HepG2 (cell line): ENCODE results near the gene TEDC2. TPM values are rescaled to one million over a fixed set of nuclear protein-coding genes. Genes with fewer than 3 reads are reported as not detected.
A peak's percentile ranks its signal among the peaks of the same experiment; 100 is the strongest.

Experiments used
- AHR ChIP-seq: IDR thresholded peaks from 2 replicates; pipeline ENCODE4 v1.6.1; 2018; ENCODE audit warnings: missing genetic modification reagents, missing compliant biosample characterization
- MIER3 ChIP-seq: IDR thresholded peaks from 2 replicates; pipeline ENCODE4 v1.6.1; 2016; ENCODE audit warnings: missing compliant biosample characterization, borderline replicate concordance
- PHF8 ChIP-seq: sonication (generic); formaldehyde crosslinking; IDR thresholded peaks from 2 replicates; pipeline ENCODE4 v1.5.0; 2020; ENCODE audit warnings: missing genetic modification reagents
- PPARG ChIP-seq: conservative IDR thresholded peaks from 2 replicates; pipeline ENCODE4 v1.6.1; 2016; ENCODE audit warnings: missing biosample characterization, missing genetic modification reagents
- SPEN ChIP-seq: sonication (generic); formaldehyde crosslinking; IDR thresholded peaks from 2 replicates; pipeline ENCODE4 v1.5.1; 2020; ENCODE audit warnings: low read depth, mild to moderate bottlenecking, missing genetic modification reagents
- TSC22D2 ChIP-seq: sonication (generic); formaldehyde crosslinking; IDR thresholded peaks from 2 replicates; pipeline ENCODE4 v1.5.1; 2020; ENCODE audit warnings: missing genetic modification reagents, mild to moderate bottlenecking, borderline replicate concordance
- ZNF24 ChIP-seq: fragments of 450-650 bp; IDR thresholded peaks from 2 replicates; pipeline ENCODE4 v1.6.1; 2017; ENCODE audit warnings: antibody characterized with exemption, mild to moderate bottlenecking
- ZNF777 ChIP-seq: sonication (generic); formaldehyde crosslinking; IDR thresholded peaks from 2 replicates; pipeline ENCODE4 v1.4.0; 2020; ENCODE audit warnings: missing genetic modification reagents
- polyA plus RNA-seq, 8 experiments: library from polyadenylated mRNA; depleted of rRNA in 3 of 8; stranded (reverse) in 7 of 8; unstranded in 1 of 8; fragments of >200 nt; fragmentation: Illumina TruSeq in 4 of 8; extraction: Trizol in 4 of 8; gene quantifications; 2 replicates each; pipeline versions ENCODE4 v1.2.1 to v1.2.3, GENCODE V29; 2011 to 2016; ENCODE audit warnings: low read depth in 4 of 8, missing spikeins in 1 of 8, mixed read lengths in 1 of 8; ENCODE audit not compliant: insufficient read depth in 1 of 8
- total RNA-seq, 5 experiments: library from RNA; depleted of rRNA; stranded (reverse); fragments of >200 nt; fragmentation: Illumina TruSeq; extraction: Trizol; gene quantifications; 2 replicates each; pipeline ENCODE4 v1.2.3, GENCODE V29; 2016; ENCODE audit warnings: low read depth in 1 of 5
- TF ChIP-seq, protein P1 (sequence below): sonication (generic); formaldehyde crosslinking; IDR thresholded peaks from 2 replicates; pipeline ENCODE4 v1.4.0; 2020; ENCODE audit warnings: mild to moderate bottlenecking, missing genetic modification reagents
- TF ChIP-seq, protein P2 (sequence below): sonication (generic); formaldehyde crosslinking; IDR thresholded peaks from 2 replicates; pipeline ENCODE4 v1.4.0; 2020; ENCODE audit warnings: missing genetic modification reagents, borderline replicate concordance
- TF ChIP-seq, protein P3 (sequence below): sonication (generic); formaldehyde crosslinking; IDR thresholded peaks from 2 replicates; pipeline ENCODE4 v1.4.0; 2020; ENCODE audit warnings: missing genetic modification reagents
- TF ChIP-seq, protein P4 (sequence below): sonication (generic); formaldehyde crosslinking; IDR thresholded peaks from 2 replicates; pipeline ENCODE4 v1.4.0; 2020; ENCODE audit warnings: low read depth, mild to moderate bottlenecking, missing genetic modification reagents

The TEDC2 gene
- total and polyA plus RNA-seq, 2 of the 13 experiments (the other 11 are each of a cell fraction or from before 2014, with no cell fraction given), result 6.2 to 24.4 TPM

- TF ChIP-seq, protein P1, sequence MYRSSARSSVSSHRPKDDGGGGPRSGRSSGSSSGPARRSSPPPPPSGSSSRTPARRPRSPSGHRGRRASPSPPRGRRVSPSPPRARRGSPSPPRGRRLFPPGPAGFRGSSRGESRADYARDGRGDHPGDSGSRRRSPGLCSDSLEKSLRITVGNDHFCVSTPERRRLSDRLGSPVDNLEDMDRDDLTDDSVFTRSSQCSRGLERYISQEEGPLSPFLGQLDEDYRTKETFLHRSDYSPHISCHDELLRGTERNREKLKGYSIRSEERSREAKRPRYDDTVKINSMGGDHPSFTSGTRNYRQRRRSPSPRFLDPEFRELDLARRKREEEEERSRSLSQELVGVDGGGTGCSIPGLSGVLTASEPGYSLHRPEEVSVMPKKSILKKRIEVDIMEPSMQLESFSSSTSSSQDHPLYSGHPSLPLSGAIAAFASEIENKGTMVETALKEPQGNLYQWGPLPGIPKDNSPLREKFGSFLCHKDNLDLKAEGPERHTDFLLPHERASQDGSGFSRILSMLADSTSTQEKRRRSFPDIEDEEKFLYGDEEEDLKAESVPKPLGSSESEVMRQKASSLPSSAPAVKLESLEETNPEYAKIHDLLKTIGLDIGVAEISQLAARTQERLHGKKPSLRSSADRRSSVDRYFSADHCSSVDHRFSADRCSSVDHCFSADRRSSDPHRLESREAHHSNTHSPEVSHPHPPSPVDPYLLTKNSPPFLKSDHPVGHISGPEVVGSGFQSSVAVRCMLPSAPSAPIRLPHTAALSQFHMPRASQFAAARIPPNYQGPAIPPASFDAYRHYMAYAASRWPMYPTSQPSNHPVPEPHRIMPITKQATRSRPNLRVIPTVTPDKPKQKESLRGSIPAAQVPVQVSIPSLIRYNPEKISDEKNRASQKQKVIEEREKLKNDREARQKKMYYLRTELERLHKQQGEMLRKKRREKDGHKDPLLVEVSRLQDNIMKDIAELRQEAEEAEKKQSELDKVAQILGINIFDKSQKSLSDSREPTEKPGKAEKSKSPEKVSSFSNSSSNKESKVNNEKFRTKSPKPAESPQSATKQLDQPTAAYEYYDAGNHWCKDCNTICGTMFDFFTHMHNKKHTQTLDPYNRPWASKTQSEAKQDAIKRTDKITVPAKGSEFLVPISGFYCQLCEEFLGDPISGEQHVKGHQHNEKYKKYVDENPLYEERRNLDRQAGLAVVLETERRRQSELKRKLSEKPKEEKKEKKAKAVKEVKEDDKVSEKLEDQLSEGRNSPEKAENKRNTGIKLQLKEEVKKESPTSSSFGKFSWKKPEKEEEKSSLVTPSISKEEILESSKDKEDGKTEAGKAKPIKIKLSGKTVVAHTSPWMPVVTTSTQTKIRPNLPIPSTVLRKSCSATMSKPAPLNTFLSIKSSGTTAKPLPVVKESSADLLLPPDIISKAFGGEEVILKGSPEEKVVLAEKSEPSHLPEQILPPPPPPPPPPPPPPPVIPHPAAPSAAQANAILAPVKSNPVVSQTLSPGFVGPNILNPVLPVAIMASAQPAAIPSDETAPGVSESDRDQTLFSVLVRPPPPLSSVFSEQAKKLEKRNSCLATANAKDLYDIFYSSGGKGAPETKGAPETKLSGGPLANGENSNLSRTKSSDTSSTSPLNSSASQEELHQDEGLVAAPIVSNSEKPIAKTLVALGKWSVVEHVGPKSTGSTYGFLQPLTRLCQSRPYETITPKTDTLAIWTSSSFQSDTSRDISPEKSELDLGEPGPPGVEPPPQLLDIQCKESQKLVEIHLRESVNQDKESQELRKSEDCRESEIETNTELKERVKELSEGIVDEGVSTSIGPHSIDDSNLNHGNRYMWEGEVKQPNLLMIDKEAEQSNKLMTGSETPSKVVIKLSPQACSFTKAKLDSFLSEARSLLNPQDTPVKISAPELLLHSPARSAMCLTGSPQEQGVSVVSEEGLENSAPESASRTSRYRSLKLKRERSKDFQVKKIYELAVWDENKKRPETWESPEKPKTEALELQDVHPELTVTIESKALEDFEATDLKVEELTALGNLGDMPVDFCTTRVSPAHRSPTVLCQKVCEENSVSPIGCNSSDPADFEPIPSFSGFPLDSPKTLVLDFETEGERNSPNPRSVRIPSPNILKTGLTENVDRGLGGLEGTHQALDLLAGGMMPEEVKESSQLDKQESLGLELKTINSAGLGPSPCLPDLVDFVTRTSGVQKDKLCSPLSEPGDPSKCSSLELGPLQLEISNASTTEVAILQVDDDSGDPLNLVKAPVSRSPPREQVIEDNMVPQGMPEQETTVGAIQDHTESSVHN (CRISPR knock-in tag), result no peak
- TF ChIP-seq AHR (no peak), TSC22D2 (no peak), PPARG (CRISPR knock-in tag) (no peak; the same call in none of the 2 replicates), ZNF777 (CRISPR knock-in tag) (no peak), PHF8 (CRISPR knock-in tag) (no peak), ZNF24 (0 out of 2 replicates have a peak, but pooled peaks have one; percentile 23), MIER3 (CRISPR knock-in tag) (peak; percentile 78), SPEN (CRISPR knock-in tag) (peak; percentile 76; the same call in 1 of the 2 replicates)
- TF ChIP-seq, protein P2, sequence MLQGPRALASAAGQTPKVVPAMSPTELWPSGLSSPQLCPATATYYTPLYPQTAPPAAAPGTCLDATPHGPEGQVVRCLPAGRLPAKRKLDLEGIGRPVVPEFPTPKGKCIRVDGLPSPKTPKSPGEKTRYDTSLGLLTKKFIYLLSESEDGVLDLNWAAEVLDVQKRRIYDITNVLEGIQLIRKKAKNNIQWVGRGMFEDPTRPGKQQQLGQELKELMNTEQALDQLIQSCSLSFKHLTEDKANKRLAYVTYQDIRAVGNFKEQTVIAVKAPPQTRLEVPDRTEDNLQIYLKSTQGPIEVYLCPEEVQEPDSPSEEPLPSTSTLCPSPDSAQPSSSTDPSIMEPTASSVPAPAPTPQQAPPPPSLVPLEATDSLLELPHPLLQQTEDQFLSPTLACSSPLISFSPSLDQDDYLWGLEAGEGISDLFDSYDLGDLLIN, result 0 out of 2 replicates have a peak, but pooled peaks have one; percentile 61
- TF ChIP-seq, protein P3, sequence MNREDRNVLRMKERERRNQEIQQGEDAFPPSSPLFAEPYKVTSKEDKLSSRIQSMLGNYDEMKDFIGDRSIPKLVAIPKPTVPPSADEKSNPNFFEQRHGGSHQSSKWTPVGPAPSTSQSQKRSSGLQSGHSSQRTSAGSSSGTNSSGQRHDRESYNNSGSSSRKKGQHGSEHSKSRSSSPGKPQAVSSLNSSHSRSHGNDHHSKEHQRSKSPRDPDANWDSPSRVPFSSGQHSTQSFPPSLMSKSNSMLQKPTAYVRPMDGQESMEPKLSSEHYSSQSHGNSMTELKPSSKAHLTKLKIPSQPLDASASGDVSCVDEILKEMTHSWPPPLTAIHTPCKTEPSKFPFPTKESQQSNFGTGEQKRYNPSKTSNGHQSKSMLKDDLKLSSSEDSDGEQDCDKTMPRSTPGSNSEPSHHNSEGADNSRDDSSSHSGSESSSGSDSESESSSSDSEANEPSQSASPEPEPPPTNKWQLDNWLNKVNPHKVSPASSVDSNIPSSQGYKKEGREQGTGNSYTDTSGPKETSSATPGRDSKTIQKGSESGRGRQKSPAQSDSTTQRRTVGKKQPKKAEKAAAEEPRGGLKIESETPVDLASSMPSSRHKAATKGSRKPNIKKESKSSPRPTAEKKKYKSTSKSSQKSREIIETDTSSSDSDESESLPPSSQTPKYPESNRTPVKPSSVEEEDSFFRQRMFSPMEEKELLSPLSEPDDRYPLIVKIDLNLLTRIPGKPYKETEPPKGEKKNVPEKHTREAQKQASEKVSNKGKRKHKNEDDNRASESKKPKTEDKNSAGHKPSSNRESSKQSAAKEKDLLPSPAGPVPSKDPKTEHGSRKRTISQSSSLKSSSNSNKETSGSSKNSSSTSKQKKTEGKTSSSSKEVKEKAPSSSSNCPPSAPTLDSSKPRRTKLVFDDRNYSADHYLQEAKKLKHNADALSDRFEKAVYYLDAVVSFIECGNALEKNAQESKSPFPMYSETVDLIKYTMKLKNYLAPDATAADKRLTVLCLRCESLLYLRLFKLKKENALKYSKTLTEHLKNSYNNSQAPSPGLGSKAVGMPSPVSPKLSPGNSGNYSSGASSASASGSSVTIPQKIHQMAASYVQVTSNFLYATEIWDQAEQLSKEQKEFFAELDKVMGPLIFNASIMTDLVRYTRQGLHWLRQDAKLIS (CRISPR knock-in tag), result no peak
- TF ChIP-seq, protein P4, sequence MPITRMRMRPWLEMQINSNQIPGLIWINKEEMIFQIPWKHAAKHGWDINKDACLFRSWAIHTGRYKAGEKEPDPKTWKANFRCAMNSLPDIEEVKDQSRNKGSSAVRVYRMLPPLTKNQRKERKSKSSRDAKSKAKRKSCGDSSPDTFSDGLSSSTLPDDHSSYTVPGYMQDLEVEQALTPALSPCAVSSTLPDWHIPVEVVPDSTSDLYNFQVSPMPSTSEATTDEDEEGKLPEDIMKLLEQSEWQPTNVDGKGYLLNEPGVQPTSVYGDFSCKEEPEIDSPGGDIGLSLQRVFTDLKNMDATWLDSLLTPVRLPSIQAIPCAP (CRISPR knock-in tag), result no peak
These were observed 25.1 kb downstream of the TEDC2 start (continued) for GRCh38 chr16:2484898-2485508.
